Sciatic nerve (tissue), 2 donors: ENCODE results near the gene SHISA7. TPM values are rescaled to one million over a fixed set of nuclear protein-coding genes. Genes with fewer than 3 reads are reported as not detected.

Source experiments
- ATAC-seq: fragments of 200-7000 bp; cut with Tn5 transposase; one replicate; pipeline ENCODE4 v1.9.1; 2020; ENCODE audit warnings: mild to moderate bottlenecking, moderate library complexity
- DNase-seq: peaks from one replicate; pipeline ENCODE4 v3.0.0-alpha.2; 2020; ENCODE audit warnings: low spot score
- intact Hi-C: fragments of 100-400 bp; cut with DNase I; formaldehyde crosslinking; loops from one replicate; pipeline ENCODE4 v1.14.2; 2022
- total RNA-seq: library from RNA; stranded (reverse); fragmentation: NEBNext Ultra II Directional; extraction: Animal tissue kit (Norgen Biotek cat#: 25700); gene quantifications from one replicate; pipeline ENCODE4 v1.2.1, GENCODE V29; 2021
- donor health status: DM: no; HTN: no; CAD: no.
- donor health status: DM: no; HTN: no; CAD: no.

SHISA7 gene
- total RNA-seq, 1 donor from 2014 or later, result 9.0 TPM

GRCh38 chr19:55482967-55483705 lies 40.0 kb upstream of the SHISA7 start:
- DNase-seq (no peak), ATAC-seq (no peak)
- intact Hi-C loops, result no loop called here

GRCh38 chr19:55482156-55482961 lies 39.3 kb upstream of the SHISA7 start:
- no peak for DNase-seq
- intact Hi-C loops, result no loop called here
- ATAC-seq, result no peak

GRCh38 chr19:55481794-55482155 lies 38.7 kb upstream of the SHISA7 start:
- DNase-seq (no peak), ATAC-seq (no peak)
- intact Hi-C loops, result no loop called here

GRCh38 chr19:55481148-55481793 lies 38.2 kb upstream of the SHISA7 start:
- intact Hi-C loops, result no loop called here
- DNase-seq (no peak), ATAC-seq (no peak)

- ATAC-seq, result no peak
- no peak for DNase-seq
- intact Hi-C loops, result no loop called here
Measured at GRCh38 chr19:55479451-55480230, 36.5 kb upstream of the SHISA7 start.

GRCh38 chr19:55479045-55479444 lies 35.9 kb upstream of the SHISA7 start:
- no peak for ATAC-seq
- DNase-seq, result no peak
- intact Hi-C loops, result no loop called here

- no peak for DNase-seq
- intact Hi-C loops, result no loop called here
- ATAC-seq, result no peak
Measured at GRCh38 chr19:55478364-55478763, 35.3 kb upstream of the SHISA7 start.

- DNase-seq (no peak), ATAC-seq (no peak)
- intact Hi-C loops, result no loop called here
Measured at GRCh38 chr19:55477905-55478304, 34.8 kb upstream of the SHISA7 start.

- peak; percentile 97 for ATAC-seq
- peak; percentile 99 for DNase-seq
- intact Hi-C loops, result no loop called here
Measured at GRCh38 chr19:55476100-55476775, 33.1 kb upstream of the SHISA7 start, which contains the start of gene ZNF628. Gene ZNF628, plus strand, starts transcription at chr19:55476617. Its CDS starts 3,294 bp downstream, at chr19:55479911.

GRCh38 chr19:55474269-55475265 lies 31.5 kb upstream of the SHISA7 start:
- intact Hi-C loops, result no loop called here
- ATAC-seq (no peak), DNase-seq (no peak)

GRCh38 chr19:55473225-55474012 lies 30.3 kb upstream of the SHISA7 start:
- ATAC-seq (no peak), DNase-seq (no peak)
- intact Hi-C loops, result no loop called here

GRCh38 chr19:55472463-55472862 lies 29.4 kb upstream of the SHISA7 start:
- DNase-seq, result no peak
- intact Hi-C loops, result no loop called here
- ATAC-seq, result no peak

GRCh38 chr19:55471266-55471665 lies 28.2 kb upstream of the SHISA7 start:
- ATAC-seq (no peak), DNase-seq (no peak)
- intact Hi-C loops, result no loop called here

- DNase-seq, result no peak
Measured at GRCh38 chr19:55468054-55468393, 24.9 kb upstream of the SHISA7 start.

GRCh38 chr19:55467236-55468053 lies 24.3 kb upstream of the SHISA7 start:
- intact Hi-C loops, result no loop called here
- ATAC-seq (peak; percentile 93), DNase-seq (peak; percentile 86)

More at GRCh38 chr19:55468054-55468393, 24.9 kb upstream of the SHISA7 start:
- ATAC-seq, result no peak
- intact Hi-C loops, result no loop called here

- DNase-seq, result no peak
- ATAC-seq, result no peak
- intact Hi-C loops, result no loop called here
Measured at GRCh38 chr19:55466241-55466614, 23.1 kb upstream of the SHISA7 start.
